HG03108 (cell line): ENCODE results near the gene SUMO2.
"Not testable (repeated sequence)": the region's sequence is repeated elsewhere in the genome, so short reads cannot be mapped to it uniquely, and the experiment has no call there.

Experiments used
- ATAC-seq: cut with Tn5 transposase; IDR thresholded peaks from one replicate; pipeline ENCODE4 v1.9.1; 2021; ENCODE audit warnings: moderate library complexity; ENCODE audit not compliant: unreplicated experiment

Gene SUMO2

DNA sequence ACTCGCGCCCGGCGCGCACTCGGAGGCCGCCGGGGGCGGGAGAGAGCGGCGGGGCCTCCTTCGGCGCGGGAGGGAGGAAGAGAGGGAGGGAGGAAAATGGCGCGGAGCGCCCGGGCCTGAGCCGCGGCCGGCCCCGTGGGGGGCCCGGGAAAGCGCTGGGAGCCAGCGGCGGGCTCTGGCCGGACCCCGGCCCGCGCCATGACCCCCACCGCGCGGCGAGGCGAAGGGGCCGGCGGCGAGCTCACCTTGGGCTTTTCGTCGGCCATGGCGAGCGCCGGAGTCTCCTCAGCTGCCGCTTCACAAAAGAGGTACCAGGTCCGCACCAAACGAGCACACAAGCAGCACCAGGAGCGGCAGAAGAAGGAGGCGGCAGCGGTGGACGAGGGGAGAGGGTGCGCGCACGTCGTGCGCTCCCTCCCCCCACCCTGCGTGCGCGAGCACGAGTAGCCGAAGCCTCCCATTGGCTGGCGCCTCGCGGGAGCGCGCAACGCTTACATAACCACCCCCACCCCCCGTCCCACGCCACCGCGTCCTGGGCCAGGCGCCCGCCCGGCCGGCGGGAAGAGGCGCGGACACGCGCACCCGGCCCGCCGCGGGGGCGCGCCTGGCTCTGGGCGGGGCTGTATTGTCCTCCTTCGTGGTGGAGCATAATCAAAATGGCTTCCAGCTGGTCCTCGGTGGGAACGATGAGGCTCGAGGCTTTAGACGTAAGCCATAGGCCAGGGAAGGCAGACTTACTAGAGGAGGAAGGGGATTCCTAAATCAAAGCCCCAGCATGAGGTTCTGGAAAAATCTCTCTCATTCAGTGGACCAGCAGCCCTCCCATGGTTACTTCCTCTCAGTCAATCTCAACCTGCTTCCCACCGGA is at the start of gene SUMO2:
TSS of gene SUMO2 (minus strand) at position 391 of the 868 bp plus-strand sequence. CDS start at position 266, 125 bp downstream.
- peak; percentile 82 for ATAC-seq

DNA sequence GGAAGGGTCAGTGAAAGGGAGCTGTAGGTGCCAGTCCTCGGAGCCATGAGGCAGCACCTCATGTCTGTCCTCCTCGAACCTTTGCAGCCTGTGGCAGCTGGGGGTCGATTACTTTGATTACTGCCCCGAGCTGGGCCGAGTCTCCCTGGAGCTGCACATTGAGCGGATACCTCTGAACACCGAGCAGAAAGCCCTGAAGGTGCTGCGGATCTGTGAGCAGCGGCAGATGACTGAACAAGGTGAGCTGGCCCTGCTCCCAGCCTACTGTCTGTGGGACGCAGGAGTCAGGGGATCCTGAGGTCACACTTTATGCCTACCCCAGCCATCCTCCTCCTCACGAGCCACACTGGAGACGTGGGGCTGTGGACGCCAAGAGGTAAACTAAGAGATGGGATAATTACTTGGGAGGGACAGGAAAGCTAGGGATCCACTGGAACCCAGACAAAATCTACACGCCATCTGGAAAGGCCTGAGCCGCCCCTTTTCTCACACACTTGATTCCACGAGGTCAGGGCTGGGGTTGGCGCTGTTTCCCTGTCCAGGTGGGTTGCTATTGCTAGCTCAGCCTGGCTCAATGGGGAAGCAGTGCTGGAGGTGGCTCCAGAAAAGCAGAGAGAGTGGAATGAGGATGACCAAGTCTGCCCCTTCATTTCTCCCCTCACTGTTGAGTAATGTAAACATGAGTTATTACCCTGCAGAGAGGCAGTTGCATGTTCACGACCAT is 49.1 kb upstream of the SUMO2 start:
- ATAC-seq, result no peak

DNA sequence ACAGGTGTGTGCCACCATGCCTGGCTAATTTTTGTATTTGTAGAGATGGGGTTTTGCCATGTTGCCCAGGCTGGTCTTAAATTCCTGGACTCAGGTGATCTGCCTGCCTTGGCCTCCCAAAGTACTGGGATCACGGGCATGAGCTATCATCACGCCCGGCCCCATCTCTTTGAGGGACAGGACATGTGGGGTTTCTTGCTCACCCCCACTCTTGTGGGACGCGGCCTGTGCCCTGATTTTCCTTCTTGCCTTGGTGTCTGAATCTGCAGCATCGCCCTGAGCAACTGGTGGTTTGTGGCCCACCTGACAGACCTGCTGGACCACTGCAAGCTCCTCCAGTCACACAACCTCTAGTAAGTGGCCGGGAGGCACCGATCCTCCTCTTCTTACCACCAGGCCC is 48.3 kb upstream of the SUMO2 start:
- no peak for ATAC-seq

DNA sequence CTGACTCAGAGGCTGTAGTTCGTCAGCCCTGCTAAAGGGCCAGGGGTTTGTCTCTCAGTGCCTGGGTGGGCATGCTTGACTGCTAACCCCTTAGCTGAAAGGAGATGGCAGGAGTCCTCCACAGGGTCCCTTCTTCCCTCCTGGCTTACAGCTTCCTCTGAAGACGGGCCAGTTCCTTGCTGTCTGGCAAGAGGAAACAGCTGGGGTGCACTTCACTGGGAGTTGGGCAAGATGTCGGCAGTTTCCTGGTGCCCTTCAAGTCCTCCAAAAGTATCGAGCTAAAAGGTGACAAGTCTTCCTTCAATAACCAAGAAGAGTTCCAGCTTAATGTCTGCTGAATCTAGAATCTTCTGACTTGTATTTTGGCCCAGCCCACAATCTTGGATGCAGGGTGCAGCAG is 46.1 kb upstream of the SUMO2 start:
- no peak for ATAC-seq

DNA sequence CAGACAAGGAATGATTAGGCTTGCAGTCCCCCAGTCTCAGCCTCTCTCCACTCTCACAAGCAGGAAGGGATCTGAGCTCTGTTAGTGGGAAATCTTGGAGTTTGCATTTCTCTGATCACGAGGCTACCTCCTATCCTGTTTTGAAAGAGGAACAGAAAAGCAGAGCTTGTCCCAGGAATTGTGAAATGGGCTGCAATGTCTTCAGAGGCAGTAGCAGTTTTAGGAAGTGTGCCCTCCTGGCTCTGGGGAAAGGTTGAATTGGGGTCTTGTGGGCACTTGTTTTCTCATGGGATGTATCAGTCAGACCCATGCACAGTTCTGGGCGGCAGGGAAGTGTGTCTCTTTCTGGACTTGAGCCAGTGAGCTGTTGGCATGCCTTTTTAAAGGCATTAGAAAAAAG is 45.5 kb upstream of the SUMO2 start:
- ATAC-seq, result no peak

DNA sequence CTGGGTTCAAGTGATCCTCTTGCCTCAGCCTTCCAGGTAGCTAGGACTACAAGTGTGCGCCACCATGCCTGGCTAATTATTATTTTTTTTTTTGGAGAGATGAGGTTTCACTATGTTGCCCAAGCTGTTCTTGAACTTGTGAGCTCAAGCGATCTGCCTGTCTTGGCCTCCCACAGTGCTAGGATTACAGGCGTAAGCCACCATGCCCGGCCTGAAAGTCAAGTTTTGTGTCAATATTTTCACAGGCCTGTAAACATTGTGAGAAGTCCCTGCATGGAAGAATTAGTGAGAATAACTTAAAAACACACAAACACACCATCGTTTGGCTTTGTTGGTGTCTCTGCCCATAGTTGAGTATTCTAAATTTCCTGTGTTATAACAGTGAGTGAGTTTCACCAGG is 45.0 kb upstream of the SUMO2 start:
- ATAC-seq, result no peak

DNA sequence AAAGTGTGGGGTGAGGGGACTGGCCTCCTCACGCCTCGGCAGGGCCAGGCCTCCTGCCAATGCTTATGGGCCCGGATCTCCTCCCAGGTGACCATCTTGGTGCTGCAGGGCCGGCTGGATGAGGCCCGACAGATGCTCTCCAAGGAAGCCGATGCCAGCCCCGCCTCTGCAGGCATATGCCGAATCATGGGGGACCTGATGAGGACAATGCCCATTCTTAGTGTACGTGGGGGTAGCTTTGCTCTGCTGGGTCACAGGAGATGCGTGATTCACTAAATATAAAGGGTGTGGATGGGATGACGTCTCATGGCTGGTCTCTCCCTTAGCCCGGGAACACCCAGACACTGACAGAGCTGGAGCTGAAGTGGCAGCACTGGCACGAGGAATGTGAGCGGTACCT is 42.3 kb upstream of the SUMO2 start:
- ATAC-seq, result no peak

DNA sequence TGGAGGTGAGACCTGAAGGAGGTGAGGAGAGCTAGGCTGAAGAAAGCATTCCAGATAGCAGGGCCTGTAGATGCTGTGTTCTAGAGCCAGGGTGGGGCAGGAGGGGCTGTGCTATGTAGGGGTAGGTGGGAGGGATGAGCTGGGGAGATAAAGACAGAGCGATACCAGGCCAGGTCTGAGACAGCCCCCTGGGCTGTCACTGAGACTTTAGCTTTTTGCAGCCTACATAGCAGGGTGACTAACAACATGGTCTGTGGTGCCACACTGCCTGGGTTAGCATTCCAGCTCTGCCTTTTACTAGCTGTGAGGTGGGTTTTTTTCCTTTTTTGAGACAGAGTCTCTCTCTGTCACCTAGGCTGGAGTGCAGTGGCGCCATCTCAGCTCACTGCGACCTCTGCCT is 37.1 kb upstream of the SUMO2 start:
- no peak for ATAC-seq

DNA sequence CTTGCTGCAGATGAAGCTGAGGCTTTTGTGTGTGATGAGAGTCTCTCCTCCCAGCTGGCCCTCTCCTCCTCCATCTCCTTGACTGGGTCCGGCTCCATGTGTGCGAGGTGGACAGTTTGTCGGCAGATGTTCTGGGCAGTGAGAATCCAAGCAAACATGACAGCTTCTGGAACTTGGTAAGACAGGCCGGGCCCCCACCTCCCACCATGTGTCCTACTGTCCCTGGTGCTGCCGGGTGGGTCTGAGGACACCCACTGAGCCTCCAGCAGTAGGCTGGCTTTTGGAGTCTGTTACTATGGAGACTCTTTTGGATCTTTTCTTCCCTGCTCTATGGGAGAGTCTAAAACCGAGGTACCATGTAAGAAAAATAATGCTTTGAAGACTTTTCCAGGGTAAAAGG is 35.4 kb upstream of the SUMO2 start:
- ATAC-seq, result no peak

DNA sequence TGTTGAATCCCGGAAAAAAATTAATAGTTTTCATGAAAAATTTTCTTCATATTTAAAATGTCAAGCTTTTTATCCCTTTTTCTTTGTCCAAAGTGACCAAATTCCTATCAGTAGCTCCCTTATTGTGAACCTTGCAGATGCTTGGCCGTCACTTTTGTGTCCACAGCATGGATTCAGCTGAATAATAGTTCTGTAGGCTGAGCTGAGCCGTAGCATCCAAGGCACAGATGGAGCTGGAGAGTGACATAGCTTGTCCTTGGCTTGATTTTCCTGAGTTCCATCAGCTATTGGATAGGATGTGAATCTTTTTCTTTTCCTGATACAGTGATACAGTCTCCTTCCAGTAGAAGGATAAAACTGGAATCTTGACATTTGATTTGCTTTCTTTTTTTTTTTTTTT is 26.3 kb upstream of the SUMO2 start:
- no peak for ATAC-seq

DNA sequence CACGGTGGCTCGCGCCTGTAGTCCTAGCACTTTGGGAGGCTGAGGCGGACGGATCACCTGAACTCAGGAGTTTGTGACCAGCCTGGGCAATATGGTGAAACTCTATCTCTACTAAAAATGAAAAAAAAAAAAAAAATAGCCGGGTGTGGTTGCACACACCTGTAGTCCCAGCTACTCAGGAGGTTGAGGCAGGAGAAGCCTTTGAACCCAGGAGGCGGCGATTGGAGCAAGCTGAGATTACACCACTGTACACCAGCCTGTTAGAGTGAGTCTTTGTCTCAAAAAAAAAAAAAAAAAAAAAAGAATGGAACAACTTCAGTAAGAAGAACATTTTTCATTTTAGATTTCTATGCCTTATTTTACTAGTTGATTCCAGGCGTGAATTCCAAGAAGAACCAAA is 25.4 kb upstream of the SUMO2 start:
- no peak for ATAC-seq

DNA sequence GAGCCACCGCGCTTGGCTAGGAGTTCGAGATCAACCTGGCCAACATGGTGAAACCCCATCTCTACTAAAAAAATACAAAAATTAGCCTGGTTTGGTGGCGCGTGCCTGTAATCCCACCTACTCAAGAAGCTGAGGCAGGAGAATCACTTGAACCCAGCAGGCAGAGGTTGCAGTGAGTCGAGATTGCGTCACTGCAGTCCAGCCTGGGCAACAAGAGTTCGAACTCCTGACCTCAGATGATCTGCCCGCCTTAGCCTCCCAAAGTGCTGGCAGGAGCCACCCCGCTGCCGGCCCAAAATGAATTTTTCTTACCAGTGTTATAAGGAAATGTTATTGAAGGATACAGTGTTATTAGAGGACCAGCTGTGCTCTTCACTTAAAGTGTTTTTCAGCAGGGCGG is 25.0 kb upstream of the SUMO2 start:
- no peak for ATAC-seq

DNA sequence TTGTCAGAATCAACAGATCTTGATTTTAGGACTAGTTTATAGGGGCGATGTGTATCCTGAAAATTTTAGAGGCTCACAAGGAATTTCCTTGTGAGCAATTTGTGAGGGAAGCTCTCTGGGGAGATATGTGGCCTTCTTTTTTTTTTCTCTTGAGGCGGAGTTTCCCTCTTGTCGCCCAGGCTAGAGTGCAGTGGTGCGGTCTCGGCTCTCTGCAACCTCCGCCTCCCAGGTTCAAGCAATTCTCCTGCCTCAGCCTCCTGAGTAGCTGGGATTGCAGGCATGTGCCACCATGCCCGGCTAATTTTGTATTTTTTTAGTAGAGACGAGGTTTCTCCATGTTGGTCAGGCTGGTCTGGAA is 24.3 kb upstream of the SUMO2 start:
- not testable (repeated sequence) for ATAC-seq

DNA sequence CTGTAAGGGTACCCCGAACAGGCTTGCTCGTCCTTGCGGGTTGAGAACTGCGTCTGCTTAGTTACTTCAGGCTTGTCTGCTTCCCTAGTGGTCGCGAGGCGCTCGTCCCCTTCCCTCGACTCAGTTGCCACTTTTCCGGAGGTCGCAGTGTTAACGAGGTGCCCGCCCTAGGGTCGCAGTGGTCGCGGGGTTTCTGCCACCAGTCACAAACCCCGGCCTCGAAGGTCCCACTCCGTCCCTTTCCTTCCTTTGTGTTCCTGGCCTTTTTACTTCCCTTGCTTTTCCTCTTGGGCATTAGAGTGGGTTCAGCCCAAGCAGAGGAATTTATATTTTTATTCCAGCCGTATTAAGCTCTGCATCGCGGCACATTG is 23.0 kb upstream of the SUMO2 start:
- no peak for ATAC-seq

DNA sequence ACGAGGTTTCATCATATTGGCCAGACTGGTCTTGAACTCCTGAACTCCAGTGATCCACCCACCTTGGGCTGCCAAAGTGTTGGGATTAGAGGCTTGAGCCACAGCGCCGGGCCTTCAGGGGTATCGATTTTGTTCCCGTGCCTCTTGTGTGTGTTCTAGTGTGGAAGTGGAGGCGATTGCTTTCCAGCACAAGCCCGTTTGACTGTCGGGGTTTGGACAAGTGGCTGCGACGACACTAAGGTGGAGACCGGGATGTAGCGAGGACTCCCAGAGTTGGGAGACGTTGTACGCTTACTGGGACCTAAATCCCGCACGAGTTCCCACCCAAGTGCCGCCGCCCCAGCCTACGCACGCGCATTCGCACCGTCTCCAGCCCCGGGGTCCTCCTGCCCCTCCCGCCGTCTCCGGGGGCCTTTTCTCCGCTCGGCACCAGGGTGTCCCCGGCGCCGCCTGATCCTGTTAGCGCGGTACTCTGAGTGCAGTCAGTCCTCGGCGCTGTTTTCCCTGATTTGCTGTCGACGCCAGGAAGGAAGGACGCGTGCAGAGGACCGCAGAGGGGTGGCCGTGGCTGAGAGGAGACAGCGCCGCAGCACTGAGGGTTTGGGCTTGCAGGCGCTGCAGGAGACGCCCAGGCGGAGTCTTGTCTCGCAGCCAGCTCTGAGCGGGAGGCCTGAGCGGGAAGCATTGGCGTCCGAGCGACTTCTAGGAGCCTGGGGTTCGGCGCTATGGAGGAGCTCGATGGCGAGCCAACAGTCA is 22.5 kb upstream of the SUMO2 start, which contains the start of gene NUP85:
TSS of gene NUP85 (plus strand) at position 643 of the 756 bp plus-strand sequence. CDS start at position 726, 83 bp downstream.
- ATAC-seq, result peak; percentile 71

DNA sequence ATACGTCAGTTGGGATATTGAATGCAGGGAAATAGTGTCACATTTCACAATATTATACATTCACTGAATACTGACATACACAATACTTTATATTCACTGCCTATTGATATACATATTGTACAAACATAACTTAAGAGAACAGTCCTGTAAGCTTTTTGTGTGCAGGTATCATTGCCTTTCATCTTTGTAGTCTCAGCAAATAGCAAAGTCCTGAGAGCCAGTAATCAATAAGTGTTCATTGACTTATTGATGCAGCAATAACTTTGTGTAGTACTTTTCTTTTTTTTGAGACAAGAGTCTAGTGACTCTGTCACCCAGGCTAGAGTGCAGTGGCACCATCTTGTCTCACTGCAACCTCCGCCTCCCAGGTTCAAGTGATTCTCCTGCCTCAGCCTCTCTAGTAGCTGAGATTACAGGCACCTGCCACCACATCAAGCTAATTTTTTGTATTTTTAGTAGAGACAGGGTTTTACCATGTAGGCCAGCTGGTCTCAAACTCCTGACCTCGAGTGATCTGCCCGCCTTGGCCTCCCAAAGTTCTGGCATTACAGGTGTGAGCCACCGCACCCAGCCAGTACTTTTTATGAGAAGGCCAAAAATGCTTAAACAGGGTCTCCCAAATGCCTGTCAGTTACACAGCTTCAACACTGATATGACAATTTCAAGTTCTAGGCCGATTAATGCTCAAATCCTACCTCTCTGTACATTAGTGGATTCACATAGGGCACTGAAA is 17.3 kb upstream of the SUMO2 start:
- no peak for ATAC-seq

DNA sequence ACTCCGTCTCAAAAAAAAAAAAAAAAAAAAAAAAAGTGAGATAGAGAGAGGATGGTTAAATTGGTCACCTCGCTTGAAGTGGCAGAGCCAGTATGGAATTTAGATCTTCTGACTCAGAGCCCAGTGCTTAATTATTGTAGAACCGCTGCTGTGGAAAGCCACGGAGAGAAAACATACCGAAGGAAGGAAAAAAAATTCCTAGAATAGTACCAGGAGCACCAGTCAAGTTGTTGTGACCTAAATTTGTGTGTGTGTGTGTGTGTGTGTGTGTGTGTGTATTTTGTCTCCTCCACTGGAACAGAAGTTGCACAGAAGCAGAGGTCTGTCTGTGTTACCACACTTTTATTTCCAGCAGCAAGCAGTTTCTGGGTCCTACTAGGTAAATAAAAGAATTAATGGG is 12.1 kb upstream of the SUMO2 start:
- ATAC-seq, result no peak

DNA sequence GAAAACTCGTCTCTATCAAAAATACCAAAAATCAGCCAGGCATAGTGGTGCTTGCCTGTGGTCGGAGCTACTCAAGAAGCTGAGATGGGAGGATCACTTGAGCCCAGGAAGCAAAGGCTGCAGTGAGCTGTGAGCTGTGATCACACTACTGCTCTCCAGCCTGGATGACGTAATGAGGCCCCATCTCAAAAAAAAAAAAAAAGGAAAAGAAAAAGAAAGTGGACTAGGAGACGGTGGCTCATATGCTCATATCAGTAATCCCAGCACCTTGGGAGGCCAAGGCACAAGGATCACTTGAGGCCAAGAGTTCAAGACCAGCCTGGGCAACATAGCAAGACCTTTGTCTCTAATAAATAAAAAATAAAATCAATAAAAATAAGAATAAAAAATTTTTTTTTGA is 8.8 kb upstream of the SUMO2 start:
- no peak for ATAC-seq

DNA sequence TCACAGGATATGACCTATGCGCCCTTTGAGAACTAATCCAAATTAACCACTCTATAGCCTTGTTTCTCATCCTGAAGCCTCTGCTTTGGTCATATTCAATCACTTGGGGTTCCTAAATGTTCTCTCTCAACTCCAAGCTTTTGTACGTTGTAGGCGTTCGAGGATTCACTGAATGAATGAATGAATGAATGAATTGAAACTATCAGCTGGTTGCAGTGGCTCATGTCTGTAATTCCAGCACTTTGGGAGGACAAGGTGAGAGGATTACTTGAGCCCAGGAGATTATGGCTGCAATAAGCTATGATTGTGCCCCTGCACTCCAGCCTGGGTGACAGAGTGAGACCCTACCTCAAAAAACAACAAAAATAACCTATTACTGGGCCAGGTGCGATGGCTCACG is 5.9 kb upstream of the SUMO2 start:
- ATAC-seq, result no peak

DNA sequence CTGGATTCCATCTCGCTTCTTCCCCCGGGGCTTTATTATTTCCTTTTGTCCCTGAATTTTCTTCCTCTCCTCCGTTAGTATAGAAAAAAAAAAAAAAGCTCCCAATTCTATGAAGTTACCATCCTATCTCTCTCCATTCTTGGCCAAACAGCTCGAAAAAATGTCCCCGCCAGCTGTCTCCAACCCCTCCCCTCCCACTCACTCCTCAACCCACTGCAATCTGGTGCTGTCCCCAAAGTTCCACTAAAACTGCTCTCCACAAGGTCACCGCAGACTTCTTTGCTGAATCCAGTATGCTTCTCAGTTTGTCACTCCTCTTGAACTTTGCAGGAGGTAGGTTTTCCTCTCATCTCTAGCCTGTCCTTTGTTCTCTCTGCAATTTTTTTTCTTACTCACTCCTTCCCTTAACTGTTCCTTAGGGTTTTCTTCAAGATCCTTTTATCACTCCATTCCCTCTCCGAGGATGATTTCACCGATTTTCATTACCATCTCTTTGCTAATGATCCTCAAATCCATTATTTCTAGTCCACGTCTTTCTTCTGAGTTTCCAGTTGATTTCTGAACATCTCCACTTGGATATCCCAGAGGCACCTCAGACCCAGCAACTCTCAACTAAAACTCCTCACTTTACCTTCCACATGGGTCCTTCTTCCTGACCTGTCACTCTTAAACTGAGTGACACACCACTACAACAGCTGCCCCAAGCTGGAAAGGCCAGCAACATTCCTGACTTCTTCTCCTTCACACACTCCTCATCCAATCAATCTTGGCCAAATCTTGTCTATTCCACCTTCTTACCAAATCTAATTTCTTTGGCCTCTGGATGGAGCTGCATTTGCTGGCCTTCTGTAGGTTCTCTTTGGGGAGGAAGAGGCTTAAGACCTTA is 1.5 kb upstream of the SUMO2 start:
- no peak for ATAC-seq
